Mesendoderm (in vitro differentiated cells): Measurements from ENCODE around the gene OR51B6.
A peak's percentile ranks its signal among the peaks of the same experiment; 100 is the strongest.
"Not testable (repeated sequence)": the region's sequence is repeated elsewhere in the genome, so short reads cannot be mapped to it uniquely, and the experiment has no call there.

Experiments
- DNase-seq: peaks from one replicate; pipeline ENCODE4 v3.0.0; 2013
- H2AK5ac ChIP-seq: 2 replicates; pipeline ENCODE4 v1.6.1; 2013; ENCODE audit warnings: low read length, inconsistent platforms
- H2BK120ac ChIP-seq: 2 replicates; pipeline ENCODE4 v1.6.1; 2013; ENCODE audit warnings: low read depth, mild to moderate bottlenecking, low read length, moderate library complexity, mixed read lengths
- H2BK15ac ChIP-seq: replicated peaks from 2 replicates; pipeline ENCODE4 v1.6.1; 2013; ENCODE audit warnings: low read depth, mild to moderate bottlenecking, moderate library complexity
- H2BK5ac ChIP-seq: 2 replicates; pipeline ENCODE4 v1.6.1; 2013; ENCODE audit warnings: low read length, inconsistent platforms
- H3K18ac ChIP-seq: 2 replicates; pipeline ENCODE4 v1.6.1; 2013; ENCODE audit warnings: mild to moderate bottlenecking, low read length, mixed read lengths
- H3K23ac ChIP-seq: one replicate; pipeline ENCODE4 v1.6.1; 2013; ENCODE audit warnings: low read length
- H3K27ac ChIP-seq: 2 replicates; pipeline ENCODE4 v1.5.1; 2013; ENCODE audit warnings: low read depth, mild to moderate bottlenecking, inconsistent platforms, low read length, moderate library complexity
- H3K27me3 ChIP-seq: 2 replicates; pipeline ENCODE4 v1.6.1; 2013; ENCODE audit warnings: low read length, control low read depth, mild to moderate bottlenecking, inconsistent platforms; ENCODE audit not compliant: insufficient read depth, poor library complexity
- H3K36me3 ChIP-seq: 2 replicates; pipeline ENCODE4 v1.6.1; 2013; ENCODE audit warnings: low read length, inconsistent platforms; ENCODE audit not compliant: control insufficient read depth, insufficient read depth
- H3K4ac ChIP-seq: one replicate; pipeline ENCODE4 v1.6.1; 2013; ENCODE audit warnings: low read depth, mild to moderate bottlenecking, low read length, moderate library complexity
- H3K4me1 ChIP-seq: 2 replicates; pipeline ENCODE4 v1.6.1; 2013; ENCODE audit warnings: low read depth, low read length, inconsistent platforms; ENCODE audit not compliant: control insufficient read depth
- H3K4me2 ChIP-seq: 2 replicates; pipeline ENCODE4 v1.6.1; 2013; ENCODE audit warnings: low read length
- H3K4me3 ChIP-seq: 2 replicates; pipeline ENCODE4 v1.5.1; 2013; ENCODE audit warnings: mild to moderate bottlenecking, low read length
- H3K56ac ChIP-seq: one replicate; pipeline ENCODE4 v1.6.1; 2013; ENCODE audit warnings: low read length
- H3K79me1 ChIP-seq: 2 replicates; pipeline ENCODE4 v1.6.1; 2013; ENCODE audit warnings: low read length, inconsistent platforms
- H3K79me2 ChIP-seq: 2 replicates; pipeline ENCODE4 v1.6.1; 2013; ENCODE audit warnings: mild to moderate bottlenecking, low read length; ENCODE audit not compliant: control insufficient read depth, insufficient read depth
- H3K9ac ChIP-seq: 2 replicates; pipeline ENCODE4 v1.6.1; 2013; ENCODE audit warnings: low read length, inconsistent platforms
- H4K5ac ChIP-seq: one replicate; pipeline ENCODE4 v1.6.1; 2013; ENCODE audit warnings: low read length
- H4K8ac ChIP-seq: one replicate; pipeline ENCODE4 v1.6.1; 2013; ENCODE audit warnings: low read depth, mild to moderate bottlenecking, control low read depth, low read length, moderate library complexity
- WGBS: extraction: QIAGEN DNeasy Blood & Tissue Kit; methylation state at CpG from one replicate; pipeline ENCODE4 v1.1.7; 2013; ENCODE audit warnings: low lambda C conversion rate, missing lambda C conversion rate; ENCODE audit not compliant: insufficient coverage; ENCODE audit errors: extremely low coverage; 5-methylcytosine and 5-hydroxymethylcytosine counted together

The OR51B6 gene

DNA sequence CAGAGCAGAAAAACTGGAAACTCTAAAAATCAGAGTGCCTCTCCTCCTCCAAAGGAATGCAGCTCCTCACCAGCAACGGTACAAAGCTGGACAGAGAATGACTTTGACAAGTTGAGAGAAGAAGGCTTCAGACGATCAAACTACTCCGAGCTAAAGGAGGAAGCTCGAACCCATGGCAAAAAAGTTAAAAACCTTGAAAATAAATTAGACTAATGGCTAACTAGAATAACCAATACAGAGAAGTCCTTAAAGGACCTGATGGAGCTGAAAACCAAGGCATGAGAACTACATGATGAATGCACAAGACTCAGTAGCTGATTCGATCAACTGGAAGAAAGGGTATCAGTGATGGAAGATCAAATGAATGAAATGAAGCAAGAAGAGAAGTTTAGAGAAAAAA is 4.7 kb downstream of the OR51B6 start:
- not testable (repeated sequence) for H2BK120ac ChIP-seq, H3K4me2 ChIP-seq, H2BK5ac ChIP-seq, H3K79me2 ChIP-seq, DNase-seq, H3K4me1 ChIP-seq, H4K8ac ChIP-seq, H3K36me3 ChIP-seq, H2AK5ac ChIP-seq, H3K56ac ChIP-seq, H3K79me1 ChIP-seq, H3K23ac ChIP-seq, H4K5ac ChIP-seq, H3K4me3 ChIP-seq, H3K27me3 ChIP-seq, H3K18ac ChIP-seq, H2BK15ac ChIP-seq, H3K4ac ChIP-seq, H3K9ac ChIP-seq, H3K27ac ChIP-seq
- no CpG with 5 or more reads among the region's 5 CpGs for WGBS

DNA sequence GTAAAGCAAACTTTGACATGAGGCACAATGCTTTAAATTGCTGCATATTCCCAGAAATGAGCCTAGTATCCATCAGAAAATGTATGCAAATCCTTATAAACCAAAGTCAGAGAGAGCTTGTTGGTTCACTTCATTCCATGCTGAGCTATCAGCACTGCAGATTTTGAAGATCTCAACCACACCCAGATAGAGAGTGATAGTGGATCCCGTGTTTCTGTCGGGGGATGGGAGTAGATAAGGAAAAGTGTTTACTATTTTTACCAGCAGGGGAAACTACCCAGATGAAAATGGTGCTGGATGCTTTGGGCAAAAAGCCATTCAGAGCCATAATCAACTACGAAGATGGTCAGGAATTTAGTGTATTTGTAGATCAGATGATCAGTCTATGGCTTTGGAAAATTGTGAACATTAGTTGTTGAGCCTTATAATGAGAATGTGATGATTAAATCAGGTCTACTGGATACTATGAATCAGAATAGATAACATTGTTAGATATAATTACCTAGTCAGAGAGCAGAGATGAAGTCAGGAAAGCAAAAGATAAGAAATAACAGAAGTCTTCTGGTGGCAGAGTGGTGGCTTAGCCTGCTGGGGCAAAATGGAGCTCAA is 10.8 kb downstream of the OR51B6 start:
- H3K4me1 ChIP-seq = no peaks in the 10 kb centered on the region
- no peak overlapping the region for H2BK15ac ChIP-seq
- H2BK5ac ChIP-seq = no peak overlapping the region
- no peaks in the 10 kb centered on the region for H3K27me3 ChIP-seq
- no peaks in the 10 kb centered on the region for H3K36me3 ChIP-seq
- H2BK120ac ChIP-seq = peak overlapping the region; percentile 61
- no peak overlapping the region for H2AK5ac ChIP-seq
- peak; percentile 59 for DNase-seq
- H3K79me1 ChIP-seq = no peaks in the 10 kb centered on the region
- H3K79me2 ChIP-seq = no peaks in the 10 kb centered on the region
- no peak overlapping the region for H3K23ac ChIP-seq
- no peak overlapping the region for H4K8ac ChIP-seq
- no peak overlapping the region for H4K5ac ChIP-seq
- WGBS = no CpG with 5 or more reads among the region's 3 CpGs
- no peak overlapping the region for H3K4me2 ChIP-seq
- H3K9ac ChIP-seq = no peak overlapping the region
- no peak overlapping the region for H3K18ac ChIP-seq
- no peak overlapping the region for H3K4me3 ChIP-seq
- no peak overlapping the region for H3K56ac ChIP-seq
- peak overlapping the region; percentile 36 for H3K27ac ChIP-seq
- no peak overlapping the region for H3K4ac ChIP-seq

- Histone ChIP-seq H3K4ac (no peak overlapping the region), H2AK5ac (no peak overlapping the region), H4K8ac (no peak overlapping the region), H2BK5ac (no peak overlapping the region), H2BK120ac (no peak overlapping the region), H3K4me1 (no peaks in the 10 kb centered on the region), H3K4me3 (no peak overlapping the region), H3K18ac (no peak overlapping the region), H3K4me2 (no peak overlapping the region), H2BK15ac (no peak overlapping the region), H4K5ac (no peak overlapping the region), H3K23ac (no peak overlapping the region), H3K79me2 (no peaks in the 10 kb centered on the region), H3K9ac (no peak overlapping the region), H3K36me3 (no peaks in the 10 kb centered on the region), H3K27ac (no peak overlapping the region), H3K56ac (no peak overlapping the region), H3K27me3 (no peaks in the 10 kb centered on the region), H3K79me1 (no peaks in the 10 kb centered on the region)
- no peak for DNase-seq
- WGBS = no CpG with 5 or more reads among the region's 1 CpG
These were observed 12.4 kb downstream of the OR51B6 start for GRCh38 chr11:5363679-5364078.

DNA sequence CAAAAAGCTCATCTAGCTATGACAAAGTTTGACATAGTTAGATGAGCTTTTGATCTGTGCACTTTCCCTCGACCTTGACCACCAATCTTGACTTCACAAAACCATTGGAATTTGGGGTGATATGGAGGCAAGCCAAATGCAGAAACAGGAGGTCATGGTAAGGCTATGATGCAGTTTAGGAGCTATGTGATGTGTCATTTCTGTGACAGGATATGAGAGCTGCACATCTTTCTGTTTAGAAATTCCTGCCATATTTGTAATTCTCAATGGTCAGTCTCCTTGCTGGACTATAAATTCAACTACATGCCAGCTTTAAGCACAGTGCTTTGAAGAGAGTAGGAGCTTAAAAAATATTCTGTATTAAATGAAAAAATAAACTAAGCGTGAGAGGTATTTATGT is 12.9 kb downstream of the OR51B6 start:
- Histone ChIP-seq H3K4me2 (no peak overlapping the region), H2BK15ac (no peak overlapping the region), H3K9ac (no peak overlapping the region), H2BK5ac (no peak overlapping the region), H3K27ac (no peak overlapping the region), H3K4me3 (no peak overlapping the region), H2AK5ac (no peak overlapping the region), H3K79me2 (no peaks in the 10 kb centered on the region), H3K18ac (no peak overlapping the region), H3K36me3 (no peaks in the 10 kb centered on the region), H4K5ac (no peak overlapping the region), H3K4ac (no peak overlapping the region), H3K4me1 (no peaks in the 10 kb centered on the region), H3K23ac (no peak overlapping the region), H4K8ac (no peak overlapping the region), H2BK120ac (no peak overlapping the region), H3K27me3 (no peaks in the 10 kb centered on the region), H3K79me1 (no peaks in the 10 kb centered on the region), H3K56ac (no peak overlapping the region)
- WGBS = no CpG with 5 or more reads among the region's 2 CpGs
- no peak for DNase-seq

DNA sequence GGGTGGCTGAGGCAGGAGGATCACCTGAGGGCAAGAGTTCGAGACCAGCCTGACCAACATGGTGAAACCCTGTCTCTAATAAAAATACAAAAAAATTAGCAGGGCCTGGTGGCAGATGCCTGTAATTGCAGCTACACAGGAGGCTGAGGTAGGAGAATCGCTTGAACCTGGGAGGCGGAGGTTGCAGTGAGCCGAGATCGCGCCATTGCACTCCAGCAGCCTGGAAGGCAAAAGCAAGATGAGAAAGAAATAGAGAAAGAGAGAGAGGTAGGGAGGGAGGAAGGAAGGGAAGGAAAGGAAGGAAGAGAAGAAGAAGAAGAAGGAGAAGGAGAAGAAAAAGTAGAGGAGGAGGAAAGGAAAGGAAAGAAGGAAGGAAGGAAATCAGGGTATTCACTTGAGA is 15.1 kb downstream of the OR51B6 start:
- H3K9ac ChIP-seq, H2BK15ac ChIP-seq, DNase-seq, H2BK120ac ChIP-seq, H4K5ac ChIP-seq, H3K27ac ChIP-seq, H3K56ac ChIP-seq, H3K27me3 ChIP-seq, H3K4me1 ChIP-seq, H3K4me2 ChIP-seq, H3K4me3 ChIP-seq, H3K79me1 ChIP-seq, H2BK5ac ChIP-seq, H3K36me3 ChIP-seq, H4K8ac ChIP-seq, H3K23ac ChIP-seq, H3K79me2 ChIP-seq, H3K18ac ChIP-seq, H2AK5ac ChIP-seq, H3K4ac ChIP-seq: not testable (repeated sequence)
- WGBS = no CpG with 5 or more reads among the region's 6 CpGs

- peak overlapping the region; percentile 20 for H2AK5ac ChIP-seq
- no CpG with 5 or more reads among the region's 1 CpG for WGBS
These were observed 15.5 kb downstream of the OR51B6 start for GRCh38 chr11:5366856-5367255.

More at GRCh38 chr11:5366856-5367255, 15.5 kb downstream of the OR51B6 start:
- Histone ChIP-seq H3K56ac (no peak overlapping the region), H3K4me2 (no peak overlapping the region), H3K79me2 (no peaks in the 10 kb centered on the region), H3K23ac (no peak overlapping the region), H2BK15ac (no peak overlapping the region), H3K9ac (no peak overlapping the region), H2BK120ac (no peak overlapping the region), H3K4ac (no peak overlapping the region), H2BK5ac (no peak overlapping the region), H3K4me3 (no peak overlapping the region), H3K27me3 (no peaks in the 10 kb centered on the region), H3K27ac (no peak overlapping the region), H3K79me1 (no peaks in the 10 kb centered on the region), H4K5ac (no peak overlapping the region), H3K4me1 (no peaks in the 10 kb centered on the region), H3K36me3 (no peaks in the 10 kb centered on the region), H3K18ac (no peak overlapping the region), H4K8ac (no peak overlapping the region)
- DNase-seq = peak; percentile 65
